Measurements from ENCODE around the gene CDC42SE1.
"Not testable (repeated sequence)": the region's sequence is repeated elsewhere in the genome, so short reads cannot be mapped to it uniquely, and the experiment has no call there.

CDC42SE1 gene, protein sequence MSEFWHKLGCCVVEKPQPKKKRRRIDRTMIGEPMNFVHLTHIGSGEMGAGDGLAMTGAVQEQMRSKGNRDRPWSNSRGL

DNA sequence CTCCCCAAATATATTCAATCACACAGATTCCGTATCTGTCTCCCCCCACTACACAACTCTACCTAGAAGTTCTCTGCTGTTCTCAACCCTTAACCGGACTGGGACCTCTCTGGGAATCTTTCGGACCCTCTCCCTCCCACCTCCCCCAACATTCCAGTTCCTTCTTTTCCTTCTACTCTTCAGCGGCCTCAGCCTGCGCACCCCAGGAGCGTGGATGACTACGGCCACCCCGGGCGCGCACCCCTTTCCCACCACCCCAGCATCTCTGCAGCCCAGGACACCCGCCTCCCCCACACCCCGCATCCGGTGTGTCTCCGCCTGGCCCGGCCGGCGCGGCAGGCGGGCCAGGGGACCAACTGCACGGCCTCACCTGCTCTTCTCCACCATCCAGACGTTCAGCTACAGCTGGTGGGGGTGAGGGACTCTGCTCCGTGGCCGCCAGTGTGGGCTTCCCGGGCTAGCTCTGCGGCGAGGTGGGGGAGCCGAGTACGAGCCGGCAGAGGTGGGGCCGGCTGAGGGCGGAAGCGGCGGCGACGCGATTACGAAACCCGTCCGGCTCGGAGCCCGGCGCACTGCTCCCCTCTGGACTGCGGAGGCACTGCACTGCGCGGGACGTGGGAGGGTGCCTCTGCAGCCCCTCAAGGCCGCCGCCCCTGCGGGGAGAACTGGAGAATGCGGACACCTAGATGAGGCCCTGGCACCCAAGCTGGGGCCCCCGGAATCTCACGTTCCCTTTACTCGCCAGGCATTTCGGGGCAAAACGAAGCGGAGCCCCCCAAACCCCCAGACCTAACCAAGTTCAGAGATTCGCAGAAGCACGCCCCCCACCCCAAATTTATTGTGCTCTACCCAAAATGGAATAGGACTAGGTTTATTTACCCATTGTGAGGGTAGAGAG, at the start of gene CDC42SE1:
Gene CDC42SE1, minus strand, starts transcription at position 514 of the 898 bp plus-strand sequence. CDS start 3,892 bp downstream, outside the sequence.
- DNase-seq: peak; percentile 85

DNA sequence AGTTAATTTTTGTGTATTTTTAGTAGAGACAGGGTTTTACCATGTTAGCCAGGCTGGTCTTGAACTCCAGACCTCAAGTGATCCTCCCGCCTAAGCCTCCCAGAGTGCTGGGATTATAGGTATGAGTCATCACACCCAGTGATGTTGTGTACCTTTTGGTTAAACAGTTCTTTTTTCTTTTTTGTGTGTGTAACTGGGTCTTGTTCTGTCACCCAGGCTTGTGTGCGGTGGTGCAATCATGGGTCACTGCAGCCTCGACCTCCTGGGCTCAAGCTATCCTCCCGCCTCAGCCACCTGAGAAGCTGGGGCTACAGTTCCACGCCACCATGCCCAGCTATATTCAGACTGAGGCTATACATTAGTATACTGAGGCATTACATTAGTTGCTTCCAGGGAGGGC, 48.9 kb upstream of the CDC42SE1 start:
- DNase-seq: no peak

DNA sequence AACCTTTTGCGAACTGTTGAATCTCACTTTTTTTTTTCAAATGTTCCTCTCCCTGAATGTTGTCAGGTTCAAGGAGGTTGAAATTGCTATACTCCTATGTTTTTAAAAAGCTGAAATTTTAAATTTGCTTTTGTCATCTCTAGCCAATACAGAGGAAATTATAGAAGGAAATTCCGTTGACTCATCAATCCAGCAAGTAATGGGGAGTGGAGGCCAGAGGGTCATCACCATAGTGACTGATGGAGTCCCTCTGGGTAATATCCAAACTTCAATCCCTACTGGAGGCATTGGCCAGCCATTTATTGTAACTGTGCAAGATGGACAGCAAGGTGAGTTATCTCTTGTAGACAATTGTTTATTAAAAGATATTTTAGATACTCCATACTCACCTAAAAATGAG, 47.5 kb upstream of the CDC42SE1 start:
- peak; percentile 43 for DNase-seq

DNA sequence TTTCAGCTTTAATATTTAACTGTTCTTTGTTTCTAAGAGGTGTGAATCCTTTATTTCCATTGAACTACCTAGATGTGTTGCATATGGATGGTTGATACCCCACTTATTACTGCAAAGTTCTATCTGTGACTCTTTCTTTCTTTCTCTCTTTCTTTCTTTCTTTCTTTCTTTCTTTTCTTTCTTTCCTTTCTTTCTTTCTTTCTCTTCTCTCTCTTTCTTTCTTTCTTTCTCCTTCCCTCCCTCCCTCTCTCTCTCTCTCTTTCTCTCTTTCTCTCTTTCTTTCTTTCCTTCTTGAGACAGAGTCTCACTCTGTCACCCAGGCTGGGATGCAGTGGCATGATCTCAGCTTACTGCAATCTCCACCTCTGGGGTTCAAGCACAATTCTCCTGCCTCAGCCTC, 45.2 kb upstream of the CDC42SE1 start:
- DNase-seq: no peak

DNA sequence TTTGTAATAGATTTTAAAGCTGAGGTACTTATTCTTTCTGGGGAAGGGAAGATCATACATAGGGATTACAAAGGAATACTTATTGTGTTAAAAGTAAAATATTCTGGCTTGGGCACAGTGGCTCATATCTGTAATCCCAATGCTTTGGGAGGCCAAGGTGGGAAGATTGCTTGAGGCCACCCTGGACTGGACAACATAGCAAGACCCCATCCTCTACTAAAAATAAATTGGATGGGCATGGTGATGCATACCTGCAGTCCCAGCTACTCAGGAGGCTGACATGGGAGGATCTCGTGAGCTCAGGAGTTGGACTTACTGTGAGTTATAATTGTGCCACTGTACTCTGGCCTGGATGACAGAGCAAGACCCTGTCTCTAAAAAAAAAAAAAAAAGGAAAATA, 38.7 kb upstream of the CDC42SE1 start:
- DNase-seq: no peak

DNA sequence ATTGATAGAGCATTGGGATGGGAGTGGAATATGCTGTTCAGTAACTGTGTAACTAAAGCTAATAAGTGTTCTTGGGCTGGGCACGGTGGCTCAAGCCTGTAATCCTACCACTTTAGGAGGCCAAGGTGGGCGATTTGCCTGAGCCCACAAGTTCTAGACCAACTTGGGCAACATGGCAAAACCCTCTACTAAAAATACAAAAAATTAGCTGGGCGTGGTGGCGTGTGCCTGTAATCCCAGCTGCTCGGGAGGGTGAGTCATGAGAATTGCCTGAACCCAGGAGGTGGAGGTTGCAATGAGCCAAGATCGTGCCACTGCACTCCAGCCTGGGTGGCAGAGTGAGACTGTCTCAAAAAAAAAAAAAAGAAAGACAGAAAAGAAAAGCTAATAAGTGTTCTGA, 38.0 kb upstream of the CDC42SE1 start:
- DNase-seq: not testable (repeated sequence)

DNA sequence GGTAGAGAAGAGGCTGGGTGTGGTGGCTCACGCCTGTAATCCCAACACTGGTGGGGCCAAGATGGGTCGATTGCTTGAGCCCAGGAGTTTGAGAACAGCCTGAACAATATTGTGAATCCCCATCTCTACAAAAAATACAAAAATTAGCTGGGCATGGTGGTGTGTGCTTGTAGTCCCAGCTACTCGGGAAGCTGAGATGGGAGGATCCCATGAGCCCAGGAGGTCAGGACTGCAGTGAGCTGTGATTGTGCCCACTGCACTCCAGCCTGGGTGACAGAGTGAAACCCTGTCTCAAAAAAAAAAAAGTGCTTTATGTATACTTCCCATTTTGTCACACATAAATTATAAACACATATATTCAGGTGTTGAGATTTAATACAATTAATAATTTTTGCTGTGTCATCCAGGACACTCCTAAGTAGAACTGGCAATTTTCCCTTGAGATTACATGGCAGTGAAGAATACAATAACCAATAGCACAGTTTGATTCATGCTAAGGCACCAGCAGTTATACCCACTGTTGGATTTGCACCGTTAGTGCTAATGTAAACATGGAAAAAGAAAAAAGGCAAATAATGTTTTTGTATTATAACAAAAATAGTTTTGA, 26.6 kb upstream of the CDC42SE1 start:
- DNase-seq: no peak

DNA sequence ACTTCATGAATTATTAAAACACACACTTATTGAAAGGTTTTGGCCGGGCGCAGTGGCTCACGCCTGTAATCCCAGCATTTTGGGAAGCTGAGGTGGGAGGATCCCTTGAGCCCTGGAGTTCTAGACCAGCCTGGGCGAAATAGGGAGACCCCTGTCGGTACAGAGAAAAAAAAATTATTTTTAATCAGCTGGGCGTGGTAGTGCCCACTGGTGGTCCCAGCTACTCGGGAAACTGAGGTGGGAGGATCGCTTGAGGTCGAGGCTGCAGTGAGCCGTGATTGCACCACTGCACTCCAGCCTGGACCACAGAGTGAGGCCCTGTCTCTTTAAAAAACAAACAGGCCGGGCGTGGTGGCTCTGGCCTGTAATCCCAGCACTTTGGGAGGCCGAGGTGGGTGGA, 12.8 kb upstream of the CDC42SE1 start:
- no peak for DNase-seq

DNA sequence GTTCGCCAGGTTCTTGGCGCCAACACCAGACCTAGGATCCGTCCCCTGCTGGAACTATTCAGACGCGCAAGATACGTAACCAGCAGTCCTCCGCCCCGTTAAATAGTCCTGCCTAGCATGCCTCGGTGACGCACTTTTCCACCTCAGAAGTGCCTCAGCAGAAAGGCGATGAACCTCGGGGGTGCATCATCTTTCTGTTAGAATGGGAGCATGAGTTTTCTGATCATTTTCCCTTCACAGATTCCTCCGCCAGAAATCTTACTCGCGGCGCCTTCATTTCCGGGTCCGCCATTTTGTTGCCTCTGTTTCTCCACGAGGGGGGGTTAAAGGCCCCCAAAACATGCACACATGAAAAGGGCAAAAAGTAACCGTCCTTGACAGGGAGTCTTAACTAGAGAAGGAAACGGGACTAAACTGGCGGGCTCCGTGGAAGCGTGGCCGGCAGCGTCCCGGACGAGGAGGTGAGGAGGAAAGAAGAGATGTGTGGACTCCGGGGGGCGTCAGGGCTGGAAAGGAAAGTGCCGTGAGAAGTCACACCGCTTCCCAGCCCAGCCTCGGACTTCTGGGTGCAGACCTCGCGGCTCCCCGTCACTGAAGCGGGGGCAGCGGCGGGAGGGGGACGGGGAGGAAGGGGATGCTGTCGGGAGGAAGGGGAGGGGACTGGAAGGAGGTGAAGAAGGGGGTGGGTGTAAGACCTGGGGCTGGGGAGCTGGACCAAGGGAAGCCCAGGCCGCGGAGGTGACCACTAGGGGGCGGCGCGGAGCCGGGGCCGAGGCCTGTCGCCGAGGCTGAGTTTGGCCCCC, 11.3 kb upstream of the CDC42SE1 start, which contains the start of gene GABPB2:
Gene GABPB2, plus strand, starts transcription at position 288 of the 803 bp plus-strand sequence. CDS start 17,429 bp downstream, outside the sequence.
- peak; percentile 98 for DNase-seq

DNA sequence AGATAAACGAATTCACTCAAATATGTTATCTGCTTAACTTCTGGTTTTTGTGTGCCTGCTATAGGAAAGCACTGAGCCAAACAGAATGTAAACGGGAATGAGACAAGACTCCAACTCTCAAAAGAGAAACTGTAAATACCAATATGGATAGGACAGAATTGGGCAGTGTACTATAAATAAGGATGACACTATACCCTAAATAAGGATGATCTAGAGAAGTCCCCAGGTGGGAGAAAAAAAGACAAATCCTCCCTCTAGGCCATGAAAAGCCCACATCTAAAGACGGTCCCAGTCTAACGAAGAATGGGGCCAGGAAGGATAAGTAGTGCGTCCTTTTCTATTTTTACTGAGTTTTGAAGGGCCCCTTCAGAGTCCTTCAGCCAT, 9.7 kb upstream of the CDC42SE1 start:
- no peak for DNase-seq

DNA sequence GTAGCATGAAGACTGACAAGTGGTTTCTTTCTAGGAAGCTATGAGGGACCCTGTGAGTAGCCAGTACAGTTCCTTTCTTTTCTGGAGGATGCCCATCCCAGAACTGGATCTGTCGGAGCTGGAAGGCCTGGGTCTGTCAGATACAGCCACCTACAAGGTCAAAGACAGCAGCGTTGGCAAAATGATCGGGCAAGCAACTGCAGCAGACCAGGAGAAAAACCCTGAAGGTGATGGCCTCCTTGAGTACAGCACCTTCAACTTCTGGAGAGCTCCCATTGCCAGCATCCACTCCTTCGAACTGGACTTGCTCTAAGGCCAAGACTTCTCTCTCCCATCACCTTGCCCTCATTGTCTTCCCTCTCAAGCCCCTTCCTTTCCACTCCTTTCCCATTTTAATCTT, 7.8 kb upstream of the CDC42SE1 start:
- DNase-seq: no peak

DNA sequence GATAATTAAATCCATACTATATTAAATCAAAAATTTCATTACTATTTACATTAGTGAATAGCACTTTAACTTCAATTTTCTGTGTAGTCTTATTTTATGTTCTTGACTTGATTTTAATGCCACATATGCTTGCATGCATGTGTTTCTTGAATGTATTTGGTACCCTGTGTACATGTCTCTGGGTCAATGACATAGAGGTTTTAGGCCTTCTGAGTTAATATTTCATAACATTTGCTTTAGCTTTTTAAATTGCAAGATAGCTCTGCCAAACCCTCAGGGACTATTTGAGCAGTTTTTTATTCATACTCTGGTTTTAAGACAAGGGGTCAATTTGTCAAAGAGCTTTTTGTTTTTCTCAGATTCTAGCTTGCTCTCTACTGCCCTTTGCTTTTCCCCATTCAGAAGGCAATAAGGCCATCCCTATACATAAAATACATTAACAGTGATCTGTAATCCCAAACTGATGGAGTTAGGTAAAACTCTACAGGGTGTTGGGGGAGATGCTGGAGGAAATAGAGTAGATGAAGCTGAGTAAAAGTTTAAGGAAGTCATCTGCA, 5.7 kb upstream of the CDC42SE1 start:
- no peak for DNase-seq

DNA sequence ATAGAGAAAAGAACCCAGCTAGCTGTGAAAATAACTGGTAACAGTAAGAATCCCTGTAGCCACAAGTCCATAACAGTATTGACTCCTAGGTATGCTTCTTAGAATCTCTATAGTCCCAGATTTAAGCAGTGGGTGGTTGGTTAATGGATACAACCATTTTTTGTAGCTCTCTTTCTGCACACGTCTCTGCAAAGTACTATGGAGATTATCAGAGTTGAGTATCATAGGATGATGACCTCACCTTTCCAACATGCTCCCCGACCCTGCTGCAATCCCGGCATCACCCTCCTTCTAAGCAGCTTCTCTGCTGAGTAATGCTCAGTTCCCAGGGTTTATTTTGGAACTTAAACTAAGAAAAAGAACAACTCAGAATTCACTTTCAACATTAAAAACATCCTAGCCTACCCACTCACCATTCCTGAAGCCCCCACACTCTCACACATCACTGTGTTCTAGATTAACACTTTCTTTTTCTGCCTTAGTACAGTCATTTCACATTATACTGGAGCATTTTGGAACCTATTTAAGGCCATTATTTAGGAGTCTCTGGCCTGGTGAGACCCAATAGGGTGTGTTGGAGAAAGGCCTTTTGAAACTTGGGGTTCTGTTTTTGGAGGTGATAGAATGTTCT, 3.4 kb upstream of the CDC42SE1 start:
- peak; percentile 89 for DNase-seq

DNA sequence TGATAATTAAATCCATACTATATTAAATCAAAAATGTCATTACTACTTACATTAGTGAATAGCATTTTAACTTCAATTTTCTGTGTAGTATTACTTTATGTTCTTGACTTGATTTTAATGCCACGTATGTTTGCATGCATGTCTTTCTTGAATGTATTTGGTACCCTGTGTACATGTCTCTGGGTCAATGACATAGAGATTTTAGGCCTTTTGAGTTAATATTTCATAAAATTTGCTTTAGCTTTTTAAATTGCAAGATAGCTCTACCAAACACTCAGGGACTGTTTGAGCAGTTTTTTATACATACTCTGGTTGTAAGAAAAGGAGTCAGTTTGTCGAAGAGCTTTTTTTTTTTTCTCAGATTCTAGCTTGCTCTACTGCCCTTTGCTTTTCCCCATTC, 2.3 kb upstream of the CDC42SE1 start:
- DNase-seq: no peak

DNA sequence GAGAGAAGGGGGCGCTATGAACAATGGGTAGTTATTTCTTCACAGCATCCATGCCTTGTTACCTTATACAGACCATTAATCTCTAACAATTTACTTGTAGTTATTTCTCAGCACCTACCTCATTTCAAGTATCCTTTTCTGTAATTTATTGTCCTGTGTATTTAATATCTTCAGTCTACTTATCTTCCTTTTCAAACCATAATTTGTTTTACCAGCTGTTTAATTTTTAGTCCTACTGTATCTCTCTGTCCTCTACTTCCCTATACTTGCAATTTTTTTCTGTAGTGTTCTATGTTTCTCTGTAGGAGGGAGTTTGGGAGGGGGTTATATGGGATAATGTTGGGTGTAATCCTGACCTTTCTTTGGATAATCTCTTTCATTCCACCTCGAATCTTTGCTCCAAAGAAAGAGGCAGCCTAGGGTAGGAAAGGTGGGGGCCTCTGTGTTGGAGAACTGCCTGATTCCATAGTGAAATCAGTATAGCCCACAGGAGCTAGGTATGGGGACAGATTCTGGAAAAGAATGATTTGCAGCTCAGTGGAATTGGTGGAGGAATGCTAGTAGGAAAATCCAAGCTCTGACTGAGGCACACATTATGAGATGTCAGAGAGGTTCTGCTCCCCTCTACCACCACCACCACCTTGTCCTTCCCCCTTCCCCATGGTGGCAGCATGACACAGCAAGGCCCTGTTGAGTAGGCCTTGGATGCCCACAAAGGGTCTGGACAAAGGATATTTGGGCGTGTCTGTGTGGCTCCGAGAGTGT, 1.4 kb upstream of the CDC42SE1 start:
- peak; percentile 39 for DNase-seq

DNA sequence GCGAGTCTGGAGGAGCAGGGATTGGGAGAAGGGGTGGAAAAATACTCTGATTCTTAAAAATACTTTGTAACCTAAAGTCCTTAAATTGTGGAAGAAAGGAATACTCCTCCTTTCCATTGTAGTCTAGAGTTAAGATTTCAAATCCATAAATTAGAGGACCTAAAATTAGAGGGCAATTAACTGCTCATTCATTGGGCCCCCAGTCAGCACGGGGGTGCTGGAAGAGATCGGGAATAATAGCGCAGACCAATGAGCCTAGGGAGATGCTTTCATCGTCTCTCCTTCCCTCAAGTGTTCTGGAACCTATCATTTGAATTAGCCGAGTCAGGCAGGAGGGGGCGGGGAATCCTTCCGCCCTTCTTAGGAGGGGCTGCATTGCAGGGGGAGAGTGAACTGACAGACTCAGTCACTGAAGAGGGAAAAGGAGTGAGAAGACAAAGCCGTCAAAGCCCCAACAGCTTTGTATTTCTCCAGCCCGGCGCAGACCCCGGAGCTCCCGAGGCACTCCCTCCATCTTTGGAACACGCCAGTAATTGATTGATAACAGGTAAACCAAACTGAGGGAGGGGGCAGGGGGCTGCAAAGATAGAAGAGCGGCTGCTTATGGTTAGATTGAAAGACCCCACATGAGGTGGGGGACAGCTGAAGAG, 710 bp upstream of the CDC42SE1 start, which contains the start of gene MLLT11:
Gene MLLT11, plus strand, starts transcription at position 391 of the 650 bp plus-strand sequence. CDS start 6,828 bp downstream, outside the sequence.
- DNase-seq: peak; percentile 85

DNA sequence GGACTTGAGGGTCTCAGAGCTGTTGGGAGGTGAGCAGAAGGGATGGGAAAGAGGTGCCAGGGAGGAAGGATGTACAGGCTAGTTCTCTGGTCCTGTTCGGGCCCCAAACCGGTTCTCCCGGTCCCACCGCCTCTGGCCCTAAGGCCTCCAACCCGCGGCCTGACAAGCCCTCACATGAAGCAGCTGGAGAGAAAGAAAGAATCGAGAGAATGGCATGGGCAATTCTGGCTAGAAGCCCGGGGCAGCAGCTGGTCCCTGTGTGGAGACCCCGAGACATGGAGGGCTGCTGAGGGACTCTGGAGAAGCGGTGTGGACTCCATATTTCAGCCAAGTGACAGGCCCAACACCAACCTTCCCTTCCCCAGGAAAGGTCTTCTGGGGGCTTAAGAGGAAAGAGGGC, 730 bp downstream of the CDC42SE1 start:
- no peak for DNase-seq

DNA sequence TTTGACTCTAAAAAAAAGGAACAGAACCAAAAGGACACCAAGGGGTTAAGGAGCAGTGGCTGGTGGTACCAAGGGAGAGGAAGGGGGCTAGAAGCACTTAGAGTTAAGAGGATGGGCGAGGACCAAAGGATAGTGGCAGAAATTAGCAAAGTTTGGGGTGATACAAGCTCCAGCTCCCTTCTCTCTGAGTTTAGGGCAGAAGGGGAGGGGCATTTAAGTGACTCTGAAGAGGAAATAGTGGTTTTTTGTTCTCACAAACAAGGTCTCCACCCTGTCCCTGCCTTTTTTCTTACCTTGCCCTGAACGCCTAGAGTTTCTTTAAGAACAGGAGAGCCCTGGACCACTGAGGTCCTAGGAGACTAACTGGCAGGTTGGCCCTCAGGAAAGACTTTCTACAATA, 3.3 kb downstream of the CDC42SE1 start:
- no peak for DNase-seq

DNA sequence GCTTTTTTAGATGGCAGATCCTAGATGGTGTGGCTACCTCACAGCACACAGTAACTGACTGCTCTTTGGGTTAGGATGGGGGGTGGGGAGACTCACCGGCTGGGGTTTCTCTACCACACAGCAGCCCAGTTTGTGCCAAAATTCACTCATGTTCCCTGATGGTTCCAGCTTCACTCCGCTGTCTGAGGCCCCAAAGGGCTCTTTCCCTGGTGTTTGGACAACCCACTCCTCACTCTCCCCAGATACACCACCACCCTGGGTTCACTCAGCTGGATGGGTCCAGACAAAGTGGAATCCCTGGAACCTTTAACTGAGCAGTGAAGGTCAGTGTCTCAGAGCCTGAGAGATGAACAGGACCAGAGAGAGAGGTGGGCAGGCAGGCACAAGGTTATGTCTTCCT, 3.8 kb downstream of the CDC42SE1 start:
- DNase-seq: no peak

DNA sequence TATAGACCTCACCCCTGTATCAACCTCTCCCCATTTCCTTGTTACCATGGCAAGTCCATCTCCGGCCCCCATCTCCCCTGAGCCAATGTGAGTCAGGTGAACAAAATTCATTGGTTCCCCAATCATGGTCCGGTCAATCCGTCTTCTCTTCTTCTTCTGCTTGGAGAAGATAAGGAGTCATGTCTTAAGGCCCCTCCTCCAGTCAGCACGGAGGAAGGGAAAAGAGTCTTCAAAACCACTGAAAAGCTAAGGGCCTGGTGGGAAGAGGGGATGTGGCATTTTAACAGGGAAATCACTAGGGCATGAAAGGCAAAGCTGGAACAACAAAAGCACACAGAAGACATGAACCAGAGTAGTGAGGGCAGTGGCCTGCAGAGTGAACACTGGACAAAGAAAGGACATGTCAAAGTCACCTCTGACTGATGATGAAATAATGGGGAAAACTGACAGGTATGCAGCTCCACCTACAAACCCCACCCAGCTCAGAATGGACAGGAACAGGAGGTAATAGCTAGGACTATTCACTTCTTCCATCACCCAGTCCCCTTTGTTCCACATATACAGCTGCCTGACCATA, 4.4 kb downstream of the CDC42SE1 start:
- no peak for DNase-seq
